Measurements from ENCODE around the gene SLC44A3.

SLC44A3 gene

GRCh38 chr1:94816030-94816429, 4.1 kb upstream of the SLC44A3 start:
- in situ Hi-C loops (cut with MboI; ENCODE audit: low sequenced_read_pairs, unreplicated experiment): loop anchor here (10.0 to 25.0 kb wide), 2 partner anchors 479 to 771 kb away; no protein-coding TSS in a partner anchor
- TF ChIP-seq, protein P1, sequence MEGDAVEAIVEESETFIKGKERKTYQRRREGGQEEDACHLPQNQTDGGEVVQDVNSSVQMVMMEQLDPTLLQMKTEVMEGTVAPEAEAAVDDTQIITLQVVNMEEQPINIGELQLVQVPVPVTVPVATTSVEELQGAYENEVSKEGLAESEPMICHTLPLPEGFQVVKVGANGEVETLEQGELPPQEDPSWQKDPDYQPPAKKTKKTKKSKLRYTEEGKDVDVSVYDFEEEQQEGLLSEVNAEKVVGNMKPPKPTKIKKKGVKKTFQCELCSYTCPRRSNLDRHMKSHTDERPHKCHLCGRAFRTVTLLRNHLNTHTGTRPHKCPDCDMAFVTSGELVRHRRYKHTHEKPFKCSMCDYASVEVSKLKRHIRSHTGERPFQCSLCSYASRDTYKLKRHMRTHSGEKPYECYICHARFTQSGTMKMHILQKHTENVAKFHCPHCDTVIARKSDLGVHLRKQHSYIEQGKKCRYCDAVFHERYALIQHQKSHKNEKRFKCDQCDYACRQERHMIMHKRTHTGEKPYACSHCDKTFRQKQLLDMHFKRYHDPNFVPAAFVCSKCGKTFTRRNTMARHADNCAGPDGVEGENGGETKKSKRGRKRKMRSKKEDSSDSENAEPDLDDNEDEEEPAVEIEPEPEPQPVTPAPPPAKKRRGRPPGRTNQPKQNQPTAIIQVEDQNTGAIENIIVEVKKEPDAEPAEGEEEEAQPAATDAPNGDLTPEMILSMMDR (IDR thresholded peaks at IDR 0.05; ENCODE audit: borderline replicate concordance, control extremely low read depth, extremely low read depth, insufficient read depth, missing control alignments): no peak
- DNase-seq (ENCODE audit: low spot score): no peak

GRCh38 chr1:94817712-94818111, 2.4 kb upstream of the SLC44A3 start:
- in situ Hi-C loops (cut with MboI; ENCODE audit: low sequenced_read_pairs, unreplicated experiment): loop anchor here (10.0 to 25.0 kb wide), 2 partner anchors 480 to 773 kb away; no protein-coding TSS in a partner anchor
- no peak for DNase-seq (ENCODE audit: low spot score)
- TF ChIP-seq, protein P1 (IDR thresholded peaks at IDR 0.05; ENCODE audit: borderline replicate concordance, control extremely low read depth, extremely low read depth, insufficient read depth, missing control alignments): no peak

DNA sequence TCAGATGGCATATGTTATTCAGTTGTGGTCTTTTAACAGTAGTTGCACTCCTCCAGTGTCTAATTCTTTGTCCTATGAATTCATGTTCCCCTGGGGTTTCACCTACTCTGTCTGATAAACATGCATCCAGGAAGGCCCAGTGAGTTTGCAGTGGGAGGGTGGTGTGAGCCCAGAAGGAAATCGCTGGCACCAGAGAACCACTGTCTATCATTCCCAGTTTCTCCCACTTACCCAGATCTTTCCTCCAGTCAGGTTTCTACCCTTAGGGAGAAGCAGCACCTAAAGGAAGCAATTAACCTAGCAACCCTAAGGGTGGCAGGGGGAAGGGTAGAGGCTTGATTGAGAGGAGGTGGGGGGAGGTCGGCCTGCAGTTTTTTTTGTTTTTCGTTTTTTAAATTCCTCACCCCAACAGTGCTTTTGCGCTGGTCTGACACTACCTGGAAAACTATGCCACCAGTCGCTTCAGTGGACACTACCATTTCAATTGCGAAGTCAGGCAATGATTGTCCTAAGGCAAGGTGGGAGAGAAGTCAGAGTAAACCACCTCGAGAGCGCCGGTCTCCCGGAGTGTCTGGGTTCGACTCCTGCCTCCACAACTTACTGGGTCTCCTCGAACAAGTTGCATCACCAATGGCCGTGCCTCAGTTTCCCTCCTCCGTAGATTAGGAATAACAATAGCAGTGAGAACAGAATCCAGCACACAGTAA, 766 bp upstream of the SLC44A3 start:
- no peak for DNase-seq (ENCODE audit: low spot score)
- in situ Hi-C loops (cut with MboI; ENCODE audit: low sequenced_read_pairs, unreplicated experiment): loop anchor here (10.0 to 25.0 kb wide), 2 partner anchors 482 to 775 kb away; no protein-coding TSS in a partner anchor
- TF ChIP-seq, protein P1 (IDR thresholded peaks at IDR 0.05; ENCODE audit: borderline replicate concordance, control extremely low read depth, extremely low read depth, insufficient read depth, missing control alignments): no peak

DNA sequence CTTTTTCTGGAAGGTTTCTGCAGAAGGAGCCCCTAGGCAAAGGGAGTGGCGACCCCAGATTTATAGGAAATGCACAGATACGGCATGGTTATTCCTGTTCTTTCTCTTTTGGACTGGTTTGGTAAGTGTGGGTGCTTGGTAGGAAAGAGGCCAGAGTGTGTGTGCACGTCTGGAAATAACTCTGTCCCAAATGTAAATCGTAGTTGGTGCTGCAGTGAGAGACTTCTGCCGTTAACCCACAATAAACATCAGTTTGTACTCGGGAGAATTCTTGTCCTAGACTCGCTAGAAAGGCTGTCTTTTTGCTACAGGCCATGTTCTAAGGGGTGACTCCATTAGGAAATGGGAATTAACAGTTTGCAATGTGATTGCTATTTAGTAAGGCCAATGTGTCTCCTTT, 779 bp downstream of the SLC44A3 start:
- DNase-seq (ENCODE audit: low spot score): no peak
- TF ChIP-seq, protein P1 (IDR thresholded peaks at IDR 0.05; ENCODE audit: borderline replicate concordance, control extremely low read depth, extremely low read depth, insufficient read depth, missing control alignments): no peak
- in situ Hi-C loops (cut with MboI; ENCODE audit: low sequenced_read_pairs, unreplicated experiment): loop anchor here (25.0 kb wide), 1 partner anchor 484 kb away; no protein-coding TSS in a partner anchor

- DNase-seq (ENCODE audit: low spot score): no peak
- in situ Hi-C loops (cut with MboI; ENCODE audit: low sequenced_read_pairs, unreplicated experiment): loop anchor here (25.0 kb wide), 1 partner anchor 484 kb away; no protein-coding TSS in a partner anchor
- TF ChIP-seq, protein P1 (IDR thresholded peaks at IDR 0.05; ENCODE audit: borderline replicate concordance, control extremely low read depth, extremely low read depth, insufficient read depth, missing control alignments): no peak
These were observed 1.6 kb downstream of the SLC44A3 start for GRCh38 chr1:94821636-94822305.

- TF ChIP-seq, protein P1 (IDR thresholded peaks at IDR 0.05; ENCODE audit: borderline replicate concordance, control extremely low read depth, extremely low read depth, insufficient read depth, missing control alignments): no peak
- no peak for DNase-seq (ENCODE audit: low spot score)
- in situ Hi-C loops (cut with MboI; ENCODE audit: low sequenced_read_pairs, unreplicated experiment): loop anchor here (25.0 kb wide), 1 partner anchor 486 kb away; no protein-coding TSS in a partner anchor
These were observed 3.0 kb downstream of the SLC44A3 start for GRCh38 chr1:94823116-94823515.

All from GM13976 (cell line).